Heart left ventricle (tissue), 16 donors: Measurements from ENCODE around the gene FAM149A. TPM values are rescaled to one million over a fixed set of nuclear protein-coding genes. Genes with fewer than 3 reads are reported as not detected.

Experiments
- ATAC-seq, 4 donors: fragments of 200-7000 bp; cut with Tn5 transposase; one replicate each; pipeline ENCODE4 v1.9.1; 2020 to 2022; ENCODE audit warnings: moderate library complexity in 4 of 4, mild to moderate bottlenecking in 3 of 4, moderate number of reproducible peaks in 1 of 4
- DNase-seq, 5 donors: peaks; one replicate each; pipeline ENCODE4 v3.0.0-alpha.2; 2020
- H3K27ac ChIP-seq, 12 donors: fragments of 200-600 bp; sonication (generic) in 4 of 12; one replicate each; pipeline versions ENCODE4 v1.5.0 to v1.8.0; 2016 to 2022; ENCODE audit warnings: mild to moderate bottlenecking in 2 of 12
- H3K27me3 ChIP-seq, 9 donors: fragments of 200-600 bp; sonication (generic) in 2 of 9; one replicate each; pipeline versions ENCODE4 v1.5.1 to v1.8.0; 2016 to 2022; ENCODE audit warnings: mild to moderate bottlenecking in 3 of 9
- H3K36me3 ChIP-seq, 9 donors: fragments of 200-600 bp; sonication (generic) in 2 of 9; one replicate each; pipeline versions ENCODE4 v1.5.0 to v1.8.0; 2018 to 2022; ENCODE audit warnings: mild to moderate bottlenecking in 2 of 9
- H3K4me1 ChIP-seq, 12 donors: fragments of 200-600 bp; sonication (generic) in 4 of 12; one replicate each; pipeline versions ENCODE4 v1.5.0 to v1.8.0; 2016 to 2022; ENCODE audit warnings: mild to moderate bottlenecking in 3 of 12
- H3K4me3 ChIP-seq, 12 donors: fragments of 200-600 bp; sonication (generic) in 4 of 12; one replicate each; pipeline versions ENCODE4 v1.5.0 to v1.8.0; 2017 to 2022; ENCODE audit warnings: mild to moderate bottlenecking in 9 of 12, moderate library complexity in 4 of 12
- H3K9me3 ChIP-seq, 12 donors: fragments of 200-600 bp; sonication (generic) in 4 of 12; one replicate each; pipeline versions ENCODE4 v1.5.0 to v1.8.0; 2016 to 2022; ENCODE audit warnings: mild to moderate bottlenecking in 1 of 12
- CTCF ChIP-seq, 12 donors: fragments of 200-600 bp; sonication (generic) in 4 of 12; IDR thresholded peaks; one replicate each; pipeline versions ENCODE4 v1.5.0 to v1.8.0; 2018 to 2022; ENCODE audit warnings: antibody characterized with exemption in 12 of 12, mild to moderate bottlenecking in 5 of 12
- POLR2A ChIP-seq, 2 donors: fragments of 450-650 bp; IDR thresholded peaks; one replicate each; pipeline ENCODE4 v1.6.1; 2017; ENCODE audit warnings: antibody characterized with exemption in 2 of 2, mild to moderate bottlenecking in 2 of 2, moderate library complexity in 2 of 2
- WGBS, 4 donors: extraction: QIAGEN DNeasy Blood & Tissue Kit in 2 of 4; methylation state at CpG; one replicate each; pipeline versions ENCODE4 v1.1.5 to v1.1.7; 2013 to 2018; 5-methylcytosine and 5-hydroxymethylcytosine counted together
- intact Hi-C, 10 donors: fragments of 100-400 bp; cut with DNase I; formaldehyde crosslinking; loops; one replicate each; pipeline versions ENCODE4 v1.11.1 to v1.14.2; 2022
- polyA plus RNA-seq, 2 donors: library from polyadenylated mRNA; stranded (reverse); fragments of 200-250 nt; gene quantifications; one replicate each; pipeline ENCODE4 v1.2.3, GENCODE V29; 2013
- total RNA-seq, 9 donors: library from RNA; depleted of rRNA in 2 of 9; stranded (reverse); fragments of >200 nt in 2 of 9; fragmentation: NEBNext Ultra II Directional in 3 of 9; extraction: Animal tissue kit (Norgen Biotek cat#: 25700) in 3 of 9; gene quantifications; one replicate each; pipeline versions ENCODE4 v1.1.0 to v1.2.4, GENCODE V29; 2016 to 2023
- donor health status: ischemic (EF 13 %, LVEDD 7.1; RV severe dilation, severe dysfunction).
- donor health status: healthy with polysubstance abuse.
- donor health status: DM: no; HTN: yes; CAD: no.
- donor health status: DM: no; HTN: no; CAD: no.
- donor health status: ischemic (EF 25% LVEDD 6.9; RV normal size, moderate dysfunction).
- donor health status: ischemic (EF 25% LVEDD 5.7; RV mildly dilated, moderate dysfunction).
- donor health status: healthy.
- donor health status: DM: yes; HTN: yes; CAD: no.
- donor health status: ischemic (EF 35%, LVEDD 5.7; RV mildly dilated, moderate dysfunction).
- donor health status: nonischemic (EF 11% LVEDD 7.7; RV severe dilation, severe dysfunction).
- donor health status: DM: yes; HTN: yes; CAD: no.
- donor health status: PGD.
- donor health status: ischemic (EF 29% LVEDD 5.4; RV normal size, mild dysfunction).
- donor health status: nonischemic (EF 23%, LVEDD 6.1; RV moderate dilation, normal function).

The FAM149A gene
- total and polyA plus RNA-seq, 11 donors, result 1.6 to 13.0 (median 7.8) TPM

- peaks cover 0 to 4% (median 0%) of the 10 kb centered on the region in 12 donors for H3K9me3 ChIP-seq
- 68 to 80% (median 75%) methylated on average over 13 of the region's 13 CpGs for WGBS, 4 donors
- H3K27me3 ChIP-seq, result no peaks in the 10 kb centered on the region
- intact Hi-C loops, result no loop called here
- TF ChIP-seq CTCF (IDR thresholded peaks at IDR 0.05) (no peak), POLR2A (IDR thresholded peaks at IDR 0.05) (no peak)
- no peak overlapping the region for H3K27ac ChIP-seq
- H3K36me3 ChIP-seq, result no peaks in the 10 kb centered on the region
- H3K4me3 ChIP-seq, result no peak overlapping the region
- ATAC-seq, result no peak
- DNase-seq, result no peak
- no peaks in the 10 kb centered on the region for H3K4me1 ChIP-seq
Observed at GRCh38 chr4:186095406-186095805, 9.1 kb upstream of the FAM149A start.

- intact Hi-C loops, result no loop called here
- 73 to 84% (median 79%) methylated on average over 9 of the region's 9 CpGs for WGBS, 4 donors
- no peaks in the 10 kb centered on the region for H3K9me3 ChIP-seq
- no peak overlapping the region for H3K27ac ChIP-seq
- TF ChIP-seq CTCF (IDR thresholded peaks at IDR 0.05) (no peak), POLR2A (IDR thresholded peaks at IDR 0.05) (no peak)
- no peak for ATAC-seq
- no peaks in the 10 kb centered on the region for H3K4me1 ChIP-seq
- no peak for DNase-seq
- H3K4me3 ChIP-seq, result no peak overlapping the region
- H3K36me3 ChIP-seq, result no peaks in the 10 kb centered on the region
- no peaks in the 10 kb centered on the region for H3K27me3 ChIP-seq
Observed at GRCh38 chr4:186096681-186097165, 7.8 kb upstream of the FAM149A start.

- DNase-seq, result no peak
Observed at GRCh38 chr4:186097386-186097785, 7.1 kb upstream of the FAM149A start.

GRCh38 chr4:186102931-186103330 is 1.6 kb upstream of the FAM149A start:
- Histone ChIP-seq H3K27me3 (peaks cover 6 to 33% (median 17%) of the 10 kb centered on the region in 9 donors), H3K4me1 (peaks cover 0 to 16% (median 9%) of the 10 kb centered on the region in 12 donors), H3K9me3 (no peaks in the 10 kb centered on the region), H3K27ac (no peak overlapping the region), H3K36me3 (no peaks in the 10 kb centered on the region), H3K4me3 (no peak overlapping the region)
- TF ChIP-seq CTCF (IDR thresholded peaks at IDR 0.05), result no peak
- no peak for TF ChIP-seq POLR2A (IDR thresholded peaks at IDR 0.05)
- no peak for ATAC-seq
- intact Hi-C loops, result no loop called here
- DNase-seq, result no peak
- WGBS, 4 donors, result 93 to 98% (median 97%) methylated on average over 12 of the region's 12 CpGs

More at GRCh38 chr4:186097386-186097785, 7.1 kb upstream of the FAM149A start:
- Histone ChIP-seq H3K27ac (no peak overlapping the region), H3K36me3 (no peaks in the 10 kb centered on the region), H3K9me3 (no peaks in the 10 kb centered on the region), H3K27me3 (no peaks in the 10 kb centered on the region), H3K4me3 (no peak overlapping the region), H3K4me1 (no peaks in the 10 kb centered on the region)
- TF ChIP-seq CTCF (IDR thresholded peaks at IDR 0.05) (no peak), POLR2A (IDR thresholded peaks at IDR 0.05) (no peak)
- ATAC-seq, result no peak
- intact Hi-C loops, result no loop called here
- 83 to 93% (median 88%) methylated on average over 5 of the region's 5 CpGs for WGBS, 4 donors
